PFSK-1 (cell line): Measurements from ENCODE around the gene LRRC39.

Experiments
- FOXP2 ChIP-seq: optimal IDR thresholded peaks from 2 replicates; pipeline ENCODE3; 2011; ENCODE audit warnings: borderline replicate concordance, control low read depth, inconsistent platforms; ENCODE audit not compliant: insufficient read depth; ENCODE audit errors: extremely low read length, extremely low read depth
- POLR2AphosphoS5 ChIP-seq: IDR thresholded peaks from 2 replicates; pipeline ENCODE4 v1.6.1; 2012; ENCODE audit warnings: low read depth, mild to moderate bottlenecking, control low read depth, low read length, moderate library complexity
- SIN3A ChIP-seq: IDR thresholded peaks from 2 replicates; pipeline ENCODE4 v1.6.1; 2012; ENCODE audit warnings: mild to moderate bottlenecking, low read length, moderate library complexity, borderline replicate concordance; ENCODE audit not compliant: insufficient read depth
- TAF1 ChIP-seq: IDR thresholded peaks from 2 replicates; pipeline ENCODE4 v1.6.1; 2012; ENCODE audit warnings: low read length, control low read depth, borderline replicate concordance; ENCODE audit not compliant: insufficient read depth
- TF ChIP-seq, protein P1 (sequence below), 2 experiments: IDR thresholded peaks; 2 replicates each; pipeline versions ENCODE4 v1.6.1 to v1.8.0; 2011 to 2012; ENCODE audit warnings: low read depth in 2 of 2, low read length in 2 of 2, control low read depth in 1 of 2, inconsistent platforms in 1 of 2, mild to moderate bottlenecking in 1 of 2, moderate library complexity in 1 of 2; ENCODE audit not compliant: insufficient read depth in 1 of 2

LRRC39 gene

DNA sequence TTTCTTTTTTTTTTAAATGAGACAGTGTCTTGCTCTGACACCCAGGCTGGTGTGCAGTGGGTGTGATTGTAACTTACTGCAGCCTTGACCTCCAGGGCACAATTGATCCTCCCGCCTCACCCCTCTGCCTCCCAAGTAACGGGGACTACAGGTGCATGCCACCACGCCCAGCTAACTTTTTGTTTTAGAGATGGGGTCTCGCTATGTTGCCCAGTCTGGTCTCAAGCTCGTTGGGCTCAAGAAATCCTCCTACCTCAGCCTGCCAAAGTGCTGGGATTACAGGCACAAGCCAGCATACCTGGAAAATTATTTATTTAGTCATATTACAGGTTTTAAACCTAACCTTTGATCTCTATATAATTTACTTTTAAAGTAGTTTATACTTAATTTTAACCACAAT, 13.4 kb downstream of the LRRC39 start:
- TF ChIP-seq SIN3A (no peak), TAF1 (no peak), POLR2AphosphoS5 (no peak), FOXP2 (no peak)
- TF ChIP-seq, protein P1, sequence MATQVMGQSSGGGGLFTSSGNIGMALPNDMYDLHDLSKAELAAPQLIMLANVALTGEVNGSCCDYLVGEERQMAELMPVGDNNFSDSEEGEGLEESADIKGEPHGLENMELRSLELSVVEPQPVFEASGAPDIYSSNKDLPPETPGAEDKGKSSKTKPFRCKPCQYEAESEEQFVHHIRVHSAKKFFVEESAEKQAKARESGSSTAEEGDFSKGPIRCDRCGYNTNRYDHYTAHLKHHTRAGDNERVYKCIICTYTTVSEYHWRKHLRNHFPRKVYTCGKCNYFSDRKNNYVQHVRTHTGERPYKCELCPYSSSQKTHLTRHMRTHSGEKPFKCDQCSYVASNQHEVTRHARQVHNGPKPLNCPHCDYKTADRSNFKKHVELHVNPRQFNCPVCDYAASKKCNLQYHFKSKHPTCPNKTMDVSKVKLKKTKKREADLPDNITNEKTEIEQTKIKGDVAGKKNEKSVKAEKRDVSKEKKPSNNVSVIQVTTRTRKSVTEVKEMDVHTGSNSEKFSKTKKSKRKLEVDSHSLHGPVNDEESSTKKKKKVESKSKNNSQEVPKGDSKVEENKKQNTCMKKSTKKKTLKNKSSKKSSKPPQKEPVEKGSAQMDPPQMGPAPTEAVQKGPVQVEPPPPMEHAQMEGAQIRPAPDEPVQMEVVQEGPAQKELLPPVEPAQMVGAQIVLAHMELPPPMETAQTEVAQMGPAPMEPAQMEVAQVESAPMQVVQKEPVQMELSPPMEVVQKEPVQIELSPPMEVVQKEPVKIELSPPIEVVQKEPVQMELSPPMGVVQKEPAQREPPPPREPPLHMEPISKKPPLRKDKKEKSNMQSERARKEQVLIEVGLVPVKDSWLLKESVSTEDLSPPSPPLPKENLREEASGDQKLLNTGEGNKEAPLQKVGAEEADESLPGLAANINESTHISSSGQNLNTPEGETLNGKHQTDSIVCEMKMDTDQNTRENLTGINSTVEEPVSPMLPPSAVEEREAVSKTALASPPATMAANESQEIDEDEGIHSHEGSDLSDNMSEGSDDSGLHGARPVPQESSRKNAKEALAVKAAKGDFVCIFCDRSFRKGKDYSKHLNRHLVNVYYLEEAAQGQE (IDR thresholded peaks at IDR 0.05; ENCODE audit: insufficient read depth in 1 of 2, low read depth in 2 of 2, low read length in 2 of 2), result no peak

DNA sequence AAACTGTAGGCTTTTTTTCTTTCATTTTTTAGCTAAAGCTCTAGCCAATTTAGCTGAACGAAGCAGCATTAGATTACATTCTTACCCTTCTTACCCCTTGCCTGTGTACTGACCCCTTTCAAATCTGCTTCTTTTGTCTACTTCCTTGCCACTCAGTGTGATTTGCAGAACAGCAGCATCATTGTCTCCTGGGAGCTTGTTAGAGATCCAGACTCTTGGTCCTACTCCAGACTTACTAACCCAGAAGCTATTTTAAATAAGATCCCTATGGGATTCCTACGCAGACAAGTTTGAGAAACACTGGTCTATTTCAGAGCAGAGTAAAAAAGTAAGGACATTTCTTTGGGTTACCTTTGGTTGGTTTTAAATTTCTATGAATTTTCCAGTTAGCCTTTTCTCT, 13.8 kb downstream of the LRRC39 start:
- TF ChIP-seq POLR2AphosphoS5, result no peak
- TF ChIP-seq SIN3A, result no peak
- TF ChIP-seq, protein P1 (IDR thresholded peaks at IDR 0.05; ENCODE audit: insufficient read depth in 1 of 2, low read depth in 2 of 2, low read length in 2 of 2), result no peak
- no peak for TF ChIP-seq TAF1
- no peak for TF ChIP-seq FOXP2

DNA sequence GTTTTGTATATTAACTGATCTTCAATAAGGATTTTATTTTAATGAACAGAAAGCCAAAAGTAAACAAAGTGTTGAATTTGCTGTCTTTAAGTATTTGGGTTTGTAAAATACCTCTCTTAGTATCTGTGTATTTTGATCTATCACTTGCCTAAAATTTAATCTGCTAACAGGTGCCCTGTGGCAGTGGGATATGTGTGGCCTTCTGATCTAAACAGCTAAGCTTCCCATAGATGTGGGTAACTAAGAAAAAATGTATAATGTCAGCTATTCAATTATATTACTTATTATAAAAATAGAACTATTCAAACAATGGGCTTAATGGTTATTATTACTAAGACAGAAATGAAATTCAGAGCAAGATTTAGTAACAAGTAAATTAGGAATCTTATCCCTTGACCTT, 15.2 kb downstream of the LRRC39 start:
- TF ChIP-seq SIN3A (no peak), FOXP2 (no peak)

DNA sequence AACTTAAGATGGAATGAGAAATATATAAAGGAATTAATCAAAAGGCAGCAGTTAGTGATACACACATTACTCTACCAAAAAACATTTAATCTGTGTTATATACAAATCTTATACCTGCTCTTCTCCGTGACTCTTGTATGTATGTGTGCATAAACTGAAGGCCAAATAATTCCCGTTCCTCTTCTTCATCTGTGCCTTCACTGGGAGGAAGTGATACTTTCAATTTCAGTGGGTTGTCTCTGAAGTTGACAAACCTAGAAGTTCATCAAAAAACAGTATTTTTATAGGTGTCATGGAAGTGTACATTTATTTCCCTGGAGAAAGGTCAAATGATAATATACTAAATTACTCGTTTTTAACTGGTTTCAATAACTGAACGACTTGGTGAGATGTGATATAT, 25.8 kb downstream of the LRRC39 start:
- TF ChIP-seq TAF1 (no peak), SIN3A (no peak), FOXP2 (no peak), POLR2AphosphoS5 (no peak)
- TF ChIP-seq, protein P1 (IDR thresholded peaks at IDR 0.05; ENCODE audit: insufficient read depth in 1 of 2, low read depth in 2 of 2, low read length in 2 of 2), result no peak

DNA sequence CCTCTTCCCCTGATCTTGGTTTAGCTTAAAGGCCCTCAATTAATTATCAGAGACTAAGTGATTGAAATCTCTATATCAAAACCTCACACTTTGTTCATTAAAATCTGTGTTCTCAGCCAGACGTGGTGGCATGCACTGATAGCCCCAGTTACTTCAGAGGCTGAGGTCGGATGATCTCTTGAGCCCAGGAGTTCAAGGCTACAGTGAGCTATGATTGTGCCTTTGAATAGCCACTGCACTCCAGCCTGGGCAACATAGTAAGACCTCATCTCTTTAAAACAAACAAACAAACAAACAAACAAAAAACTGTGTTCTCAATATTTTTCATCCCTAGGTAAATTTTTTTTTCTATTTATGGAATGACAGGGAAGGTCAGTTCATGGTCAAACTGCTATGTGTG, 26.4 kb downstream of the LRRC39 start:
- TF ChIP-seq TAF1 (no peak), SIN3A (no peak), FOXP2 (no peak), POLR2AphosphoS5 (no peak)
- TF ChIP-seq, protein P1 (IDR thresholded peaks at IDR 0.05; ENCODE audit: insufficient read depth in 1 of 2, low read depth in 2 of 2, low read length in 2 of 2), result no peak
